GM12891 (cell line): ENCODE data around the gene CD320.

Experiments
- POLR2A ChIP-seq: IDR thresholded peaks from 2 replicates; pipeline ENCODE4 v1.6.1; 2011; ENCODE audit warnings: low read depth, low read length, control low read depth
- POLR2AphosphoS5 ChIP-seq: IDR thresholded peaks from 2 replicates; pipeline ENCODE4 v1.6.1; 2011; ENCODE audit warnings: low read depth, low read length, control low read depth

DNA sequence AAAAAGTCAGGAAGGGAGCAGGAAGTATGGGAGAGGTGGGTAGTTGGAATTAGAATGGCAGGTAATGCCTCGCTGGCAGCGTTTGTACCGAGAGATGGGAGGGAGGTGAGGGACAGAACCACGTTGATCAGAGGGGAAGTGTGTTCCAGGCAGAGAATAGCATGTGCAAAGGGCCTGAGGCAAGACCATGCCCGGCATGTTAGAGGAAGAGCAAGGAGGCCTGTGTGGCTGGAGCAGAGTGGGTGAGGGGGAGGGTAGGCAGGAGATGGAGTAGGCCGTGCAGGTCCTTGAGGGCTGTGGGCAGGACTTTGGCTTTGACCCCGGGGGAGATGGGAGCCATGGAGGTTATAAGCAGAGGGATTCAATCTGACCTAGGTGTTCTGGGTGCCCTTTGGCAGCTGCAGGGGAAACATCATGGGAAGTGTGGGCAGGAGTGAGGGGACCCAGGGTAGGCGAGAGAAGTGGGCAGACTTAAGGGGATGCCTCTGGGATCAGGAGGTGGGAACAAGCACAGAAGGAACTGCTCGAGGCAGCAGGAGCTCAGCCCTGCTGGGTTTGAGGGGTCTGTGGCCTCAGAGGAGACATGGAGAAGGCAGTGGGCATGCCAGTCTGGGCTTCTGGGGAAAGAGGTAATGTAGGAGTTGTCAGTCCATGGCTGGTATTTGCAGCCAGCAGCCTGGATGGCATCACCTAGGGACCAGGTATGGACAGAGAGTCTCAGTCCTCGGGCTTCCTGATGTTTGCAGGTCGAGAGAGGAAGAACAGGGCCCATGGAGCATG, 48.8 kb downstream of the CD320 start:
- TF ChIP-seq POLR2A: no peak
- no peak for TF ChIP-seq POLR2AphosphoS5
